Measurements from ENCODE around the gene MTHFD2L. TPM values are rescaled to one million over a fixed set of nuclear protein-coding genes. Genes with fewer than 3 reads are reported as not detected.

MTHFD2L gene
- total and polyA plus RNA-seq, 10 of the 15 experiments (the other 5 are each of a cell fraction or from before 2014, with no cell fraction given), result 4.8 to 25.4 (median 14.4) TPM

DNA sequence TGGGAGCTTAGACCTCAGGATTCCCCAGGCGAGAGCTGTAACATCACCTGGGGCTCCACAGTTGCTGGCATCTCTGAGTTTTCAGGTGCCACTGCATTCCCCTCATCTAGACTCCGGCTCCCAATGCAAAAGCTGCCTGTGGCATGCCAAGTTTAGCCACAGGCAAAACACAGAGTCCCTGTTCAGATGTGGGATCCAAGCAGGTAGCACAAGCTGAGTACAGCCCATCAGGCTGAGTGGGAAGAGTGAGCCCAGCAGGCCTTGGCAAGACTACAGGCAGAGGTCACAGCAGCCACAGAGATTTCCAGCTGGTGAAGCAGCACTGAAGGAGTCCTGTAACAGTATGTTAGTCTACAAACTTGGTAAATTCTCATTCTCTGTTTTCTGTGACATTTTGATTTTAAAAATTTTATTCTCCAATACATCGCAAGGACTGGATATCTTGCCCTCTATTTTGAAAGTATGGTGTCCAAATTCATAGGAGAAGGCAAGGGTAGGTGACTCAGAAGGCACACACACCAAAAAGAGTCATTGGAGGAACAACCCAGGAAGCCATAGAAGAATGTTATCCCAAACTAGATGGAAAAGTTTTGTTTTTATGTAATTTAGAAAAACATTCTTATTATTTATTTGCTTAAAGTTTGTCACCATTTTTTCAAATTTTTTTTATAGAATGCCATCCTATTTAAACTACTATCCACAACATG, 45.4 kb upstream of the MTHFD2L start:
- SMC1A ChIA-PET (ENCODE audit: uncharacterized antibody, unreplicated experiment), result no interaction called here
- WGBS (ENCODE audit: insufficient coverage, insufficient replicate concordance, low lambda C conversion rate, missing lambda C conversion rate), result 18% methylated on average over 3 of the region's 3 CpGs
- no peak for DNase-seq (ENCODE audit: low read depth, low spot score)
- in situ Hi-C loops (cut with MboI) (no loop called here), intact Hi-C loops (cut with micrococcal nuclease; ENCODE audit: unreplicated experiment) (no loop called here)
- H3K27me3 ChIP-seq (replicated peaks in 1 of 2; ENCODE audit: control insufficient read depth in 2 of 2, insufficient read depth in 2 of 2, low read length in 1 of 2), result 0 out of 4 replicates have a peak, but pooled peaks cover 0 to 1% of the 10 kb centered on the region in 2 experiments
- RAD21 ChIA-PET (ENCODE audit: unreplicated experiment), result no interaction called here
- POLR2A ChIA-PET, result no interaction called here
- no peaks in the 10 kb centered on the region for H3K4me1 ChIP-seq (ENCODE audit: control insufficient read depth, insufficient read depth, low read length)
- BruUV-seq (replicated peaks), result no TSS peak
- H3K4me3 ChIP-seq, result no peak overlapping the region
- FAIRE-seq, result no peak
- H3K9me3 ChIP-seq (replicated peaks; ENCODE audit: control insufficient read depth, insufficient read depth, low read length), result no peaks in the 10 kb centered on the region
- no peak overlapping the region for H3K27ac ChIP-seq (ENCODE audit: control insufficient read depth, insufficient read depth)
- no peak for ATAC-seq
- no peaks in the 10 kb centered on the region for H4K20me1 ChIP-seq (ENCODE audit: control insufficient read depth, insufficient read depth)
- no peak overlapping the region for H3K9ac ChIP-seq (ENCODE audit: control insufficient read depth, insufficient read depth, low read length)
- no peak overlapping the region for H2AFZ ChIP-seq (ENCODE audit: control insufficient read depth, low read depth, low read length)
- H3K79me2 ChIP-seq (ENCODE audit: control insufficient read depth, insufficient read depth, low read length), result no peaks in the 10 kb centered on the region
- H3K36me3 ChIP-seq (ENCODE audit: control insufficient read depth in 2 of 2, insufficient read depth in 2 of 2, low read length in 1 of 2), result no peaks in the 10 kb centered on the region
- no peak for TF ChIP-seq SMAD1 (IDR thresholded peaks at IDR 0.05; ENCODE audit: low read depth, partially characterized antibody)
- TF ChIP-seq LARP7 (IDR thresholded peaks at IDR 0.05), result no peak
- no peak for TF ChIP-seq SIX5 (IDR thresholded peaks at IDR 0.05; ENCODE audit: low read depth, low read length, severe bottlenecking)
- TF ChIP-seq NFIC (IDR thresholded peaks at IDR 0.05; ENCODE audit: low read depth, low read length), result no peak
- TF ChIP-seq, protein P1, sequence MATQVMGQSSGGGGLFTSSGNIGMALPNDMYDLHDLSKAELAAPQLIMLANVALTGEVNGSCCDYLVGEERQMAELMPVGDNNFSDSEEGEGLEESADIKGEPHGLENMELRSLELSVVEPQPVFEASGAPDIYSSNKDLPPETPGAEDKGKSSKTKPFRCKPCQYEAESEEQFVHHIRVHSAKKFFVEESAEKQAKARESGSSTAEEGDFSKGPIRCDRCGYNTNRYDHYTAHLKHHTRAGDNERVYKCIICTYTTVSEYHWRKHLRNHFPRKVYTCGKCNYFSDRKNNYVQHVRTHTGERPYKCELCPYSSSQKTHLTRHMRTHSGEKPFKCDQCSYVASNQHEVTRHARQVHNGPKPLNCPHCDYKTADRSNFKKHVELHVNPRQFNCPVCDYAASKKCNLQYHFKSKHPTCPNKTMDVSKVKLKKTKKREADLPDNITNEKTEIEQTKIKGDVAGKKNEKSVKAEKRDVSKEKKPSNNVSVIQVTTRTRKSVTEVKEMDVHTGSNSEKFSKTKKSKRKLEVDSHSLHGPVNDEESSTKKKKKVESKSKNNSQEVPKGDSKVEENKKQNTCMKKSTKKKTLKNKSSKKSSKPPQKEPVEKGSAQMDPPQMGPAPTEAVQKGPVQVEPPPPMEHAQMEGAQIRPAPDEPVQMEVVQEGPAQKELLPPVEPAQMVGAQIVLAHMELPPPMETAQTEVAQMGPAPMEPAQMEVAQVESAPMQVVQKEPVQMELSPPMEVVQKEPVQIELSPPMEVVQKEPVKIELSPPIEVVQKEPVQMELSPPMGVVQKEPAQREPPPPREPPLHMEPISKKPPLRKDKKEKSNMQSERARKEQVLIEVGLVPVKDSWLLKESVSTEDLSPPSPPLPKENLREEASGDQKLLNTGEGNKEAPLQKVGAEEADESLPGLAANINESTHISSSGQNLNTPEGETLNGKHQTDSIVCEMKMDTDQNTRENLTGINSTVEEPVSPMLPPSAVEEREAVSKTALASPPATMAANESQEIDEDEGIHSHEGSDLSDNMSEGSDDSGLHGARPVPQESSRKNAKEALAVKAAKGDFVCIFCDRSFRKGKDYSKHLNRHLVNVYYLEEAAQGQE (IDR thresholded peaks at IDR 0.05; ENCODE audit: low read depth, low read length), result no peak
- no peak for TF ChIP-seq KDM1A (IDR thresholded peaks at IDR 0.05; ENCODE audit: borderline replicate concordance)
- CTCF ChIA-PET, result no interaction called here
- no peak overlapping the region for H3K4me2 ChIP-seq (ENCODE audit: control insufficient read depth, insufficient read depth)
